Kidney (tissue), 14 donors: Measurements from ENCODE around the gene FAM210B. TPM values are rescaled to one million over a fixed set of nuclear protein-coding genes. Genes with fewer than 3 reads are reported as not detected.

Source experiments
- DNase-seq, 5 donors: peaks; one replicate each; pipeline ENCODE4 v3.0.0-alpha.2; 2013 to 2020
- FAIRE-seq: peaks from 2 replicates; lab custom pipeline; 2012; peaks lifted over from hg19 to GRCh38; lab: Jason Lieb, UNC
- H3K27ac ChIP-seq, 2 donors: one replicate each; pipeline ENCODE4 v1.7.0; 2013; ENCODE audit warnings: low read depth in 2 of 2, low read length in 2 of 2, inconsistent platforms in 1 of 2
- H3K27me3 ChIP-seq: one replicate; pipeline ENCODE4 v1.7.1; 2013; ENCODE audit warnings: low read length, inconsistent platforms; ENCODE audit not compliant: control insufficient read depth, insufficient read depth
- H3K36me3 ChIP-seq, 3 donors: one replicate each; pipeline versions ENCODE4 v1.7.0 to v1.7.1; 2013; ENCODE audit warnings: low read length in 3 of 3, control low read depth in 1 of 3, inconsistent platforms in 1 of 3; ENCODE audit not compliant: insufficient read depth in 3 of 3, control insufficient read depth in 2 of 3
- H3K4me1 ChIP-seq, 3 donors: one replicate each; pipeline versions ENCODE4 v1.7.0 to v1.7.1; 2013; ENCODE audit warnings: low read length in 3 of 3, inconsistent platforms in 1 of 3, low read depth in 1 of 3; ENCODE audit not compliant: control insufficient read depth in 2 of 3, insufficient read depth in 2 of 3
- H3K4me3 ChIP-seq, 3 donors: one replicate each; pipeline versions ENCODE4 v1.7.0 to v1.8.1; 2013; ENCODE audit warnings: low read length in 3 of 3, control low read depth in 1 of 3, inconsistent platforms in 1 of 3
- H3K9ac ChIP-seq, 3 donors: one replicate each; pipeline versions ENCODE4 v1.7.0 to v1.7.1; 2013; ENCODE audit warnings: low read length in 3 of 3, control low read depth in 1 of 3, inconsistent platforms in 1 of 3
- H3K9me3 ChIP-seq, 3 donors: one replicate each; pipeline versions ENCODE4 v1.7.0 to v1.7.1; 2013; ENCODE audit warnings: low read length in 3 of 3, control low read depth in 1 of 3, inconsistent platforms in 1 of 3; ENCODE audit not compliant: control insufficient read depth in 2 of 3, insufficient read depth in 1 of 3
- intact Hi-C: fragments of 100-400 bp; cut with DNase I; formaldehyde crosslinking; loops from one replicate; pipeline ENCODE4 v1.11.1; 2022
- polyA plus RNA-seq: library from polyadenylated mRNA; stranded (reverse); fragments of 350-450 nt; fragmentation: Illumina TruSeq; extraction: RNeasy Lipid Tissue Mini Kit (QIAGEN cat#74804); gene quantifications from one replicate; pipeline ENCODE4 v1.2.3, GENCODE V29; 2014; ENCODE audit warnings: low read depth, low replicate concordance; ENCODE audit not compliant: insufficient read depth
- total RNA-seq: library from RNA; stranded (reverse); fragmentation: NEBNext Ultra II Directional; extraction: Animal tissue kit (Norgen Biotek cat#: 25700); gene quantifications from one replicate; pipeline ENCODE4 v1.2.1, GENCODE V29; 2021
- TF ChIP-seq, protein P1 (sequence below): IDR thresholded peaks from 3 replicates; pipeline ENCODE4 v1.5.1; 2012; ENCODE audit warnings: mild to moderate bottlenecking, moderate library complexity, borderline replicate concordance; ENCODE audit not compliant: insufficient read depth; ENCODE audit errors: extremely low read depth
- donor health status: control.
- donor health status: control.
- donor health status: control.
- donor health status: control.
- donor health status: control.
- donor health status: DM: yes; HTN: yes; CAD: no.
- donor health status: Normal renal cell carcinoma (clear cell type).

FAM210B gene
- total and polyA plus RNA-seq, 2 donors from 2014 or later: 27.2 to 34.5 TPM

DNA sequence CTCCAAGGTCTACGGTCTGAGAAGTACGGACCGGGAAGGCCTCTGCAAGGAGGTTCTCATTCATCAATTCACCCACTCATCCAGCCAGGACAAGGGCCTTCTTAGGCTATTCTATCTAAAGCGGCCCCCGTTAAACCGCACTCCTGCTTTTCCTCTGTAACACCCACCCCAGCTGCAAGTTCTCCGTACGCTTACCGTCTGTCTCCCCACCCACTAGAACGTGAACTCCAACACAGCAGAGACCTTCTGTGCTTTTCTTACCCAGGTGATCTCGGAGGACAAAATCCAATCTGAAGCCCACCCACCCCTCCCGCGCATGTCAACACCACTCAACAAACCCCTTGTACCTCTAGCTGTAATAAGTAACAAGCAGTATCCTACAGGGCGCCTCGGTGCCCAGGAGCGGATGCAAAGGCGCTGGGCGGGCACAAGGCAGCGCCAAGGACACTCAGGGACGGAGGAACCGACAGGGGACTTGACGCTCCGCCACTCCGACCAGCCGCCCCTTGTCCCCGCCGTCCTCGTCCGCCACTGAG, 32.9 kb downstream of the FAM210B start:
- H3K27ac ChIP-seq: peak overlapping the region in 1 of 2 donors; percentile 91
- intact Hi-C loops: no loop called here
- TF ChIP-seq, protein P1, sequence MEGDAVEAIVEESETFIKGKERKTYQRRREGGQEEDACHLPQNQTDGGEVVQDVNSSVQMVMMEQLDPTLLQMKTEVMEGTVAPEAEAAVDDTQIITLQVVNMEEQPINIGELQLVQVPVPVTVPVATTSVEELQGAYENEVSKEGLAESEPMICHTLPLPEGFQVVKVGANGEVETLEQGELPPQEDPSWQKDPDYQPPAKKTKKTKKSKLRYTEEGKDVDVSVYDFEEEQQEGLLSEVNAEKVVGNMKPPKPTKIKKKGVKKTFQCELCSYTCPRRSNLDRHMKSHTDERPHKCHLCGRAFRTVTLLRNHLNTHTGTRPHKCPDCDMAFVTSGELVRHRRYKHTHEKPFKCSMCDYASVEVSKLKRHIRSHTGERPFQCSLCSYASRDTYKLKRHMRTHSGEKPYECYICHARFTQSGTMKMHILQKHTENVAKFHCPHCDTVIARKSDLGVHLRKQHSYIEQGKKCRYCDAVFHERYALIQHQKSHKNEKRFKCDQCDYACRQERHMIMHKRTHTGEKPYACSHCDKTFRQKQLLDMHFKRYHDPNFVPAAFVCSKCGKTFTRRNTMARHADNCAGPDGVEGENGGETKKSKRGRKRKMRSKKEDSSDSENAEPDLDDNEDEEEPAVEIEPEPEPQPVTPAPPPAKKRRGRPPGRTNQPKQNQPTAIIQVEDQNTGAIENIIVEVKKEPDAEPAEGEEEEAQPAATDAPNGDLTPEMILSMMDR: no peak
- FAIRE-seq (no peak), DNase-seq (peak in 1 of 5 donors; percentile 9)
- H3K4me1 ChIP-seq: peaks cover 0 to 15% (median 9%) of the 10 kb centered on the region in 3 donors
- H3K36me3 ChIP-seq: peaks cover 2 to 10% (median 10%) of the 10 kb centered on the region in 3 donors
- H3K4me3 ChIP-seq: peak overlapping the region; percentile 96 to 100 (median 97)
- H3K27me3 ChIP-seq: no peaks in the 10 kb centered on the region
- no peaks in the 10 kb centered on the region for H3K9me3 ChIP-seq
- H3K9ac ChIP-seq: peak overlapping the region in 2 of 3 donors; percentile 81 to 96

DNA sequence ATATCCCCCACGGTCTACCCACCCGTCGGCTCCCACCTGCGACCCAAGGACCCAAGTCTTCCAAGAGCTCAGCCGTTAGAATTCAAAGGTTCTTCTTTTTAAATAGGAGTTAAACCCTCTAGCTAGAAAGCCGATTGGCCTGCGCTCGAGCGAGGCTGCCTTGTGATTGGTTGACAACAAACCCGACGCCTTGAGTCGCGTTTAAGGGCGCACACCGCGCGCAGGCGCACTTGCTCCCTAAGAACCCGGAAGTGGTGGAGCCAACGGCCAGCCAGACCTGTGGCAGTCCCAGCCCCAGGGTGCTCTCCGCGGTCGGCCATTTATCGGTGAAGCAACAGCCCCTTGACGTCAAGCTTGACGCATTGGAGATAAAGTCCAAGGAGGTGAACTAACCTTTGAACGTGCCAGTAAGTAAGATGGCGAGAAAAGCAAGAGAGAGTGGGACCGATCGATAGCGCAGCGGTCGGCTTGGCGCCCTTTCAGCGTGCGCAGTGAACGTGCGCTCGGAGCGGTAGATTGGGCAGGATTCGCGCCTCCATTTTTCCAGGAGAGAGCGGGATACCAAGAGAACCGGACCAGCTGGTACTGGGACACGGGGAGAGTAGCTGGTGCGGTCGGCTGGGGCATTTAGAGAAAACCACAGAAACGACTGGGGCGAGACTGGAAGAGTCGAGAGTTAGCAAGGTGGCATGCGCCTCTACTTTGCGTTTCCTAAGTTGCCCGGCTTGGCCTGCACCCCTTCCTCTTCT, 33.5 kb downstream of the FAM210B start, which contains the start of the genes AURKA and CSTF1:
Gene AURKA, minus strand, starts transcription at position 84 of the 749 bp plus-strand sequence. CDS start 4,018 bp downstream, outside the sequence.
Gene CSTF1, plus strand, starts transcription at position 514 of the 749 bp plus-strand sequence. CDS start 2,908 bp downstream, outside the sequence.
- intact Hi-C loops: no loop called here
- no peaks in the 10 kb centered on the region for H3K27me3 ChIP-seq
- H3K9me3 ChIP-seq: no peaks in the 10 kb centered on the region
- FAIRE-seq (peak; percentile 94), DNase-seq (peak; percentile 99 to 100 (median 99))
- H3K36me3 ChIP-seq: peaks cover 4 to 16% (median 16%) of the 10 kb centered on the region in 3 donors
- peak within 1 kb of the TSS; percentile 87 to 91 for H3K27ac ChIP-seq
- peak within 1 kb of the TSS; percentile 96 to 100 (median 97) for H3K4me3 ChIP-seq
- H3K9ac ChIP-seq: peak within 1 kb of the TSS; percentile 81 to 96 (median 96)
- H3K4me1 ChIP-seq: peaks cover 0 to 15% (median 9%) of the 10 kb centered on the region in 3 donors
- TF ChIP-seq, protein P1: no peak

GRCh38 chr20:56392881-56393482, 34.2 kb downstream of the FAM210B start:
- H3K4me3 ChIP-seq: peak overlapping the region; percentile 96 to 100 (median 97)
- peak in 2 of 5 donors; percentile 12 to 76 for DNase-seq
- no peaks in the 10 kb centered on the region for H3K9me3 ChIP-seq
- H3K4me1 ChIP-seq: peaks cover 0 to 15% (median 9%) of the 10 kb centered on the region in 3 donors
- TF ChIP-seq, protein P1: no peak
- no peak for FAIRE-seq
- peak overlapping the region; percentile 87 to 91 for H3K27ac ChIP-seq
- peaks cover 5 to 23% (median 22%) of the 10 kb centered on the region in 3 donors for H3K36me3 ChIP-seq
- H3K9ac ChIP-seq: peak overlapping the region; percentile 81 to 96 (median 96)
- no peaks in the 10 kb centered on the region for H3K27me3 ChIP-seq
- intact Hi-C loops: no loop called here
